GM12872 (cell line): Measurements from ENCODE around the gene CNGB1.

ENCODE experiments used
- CTCF ChIP-seq: IDR thresholded peaks from 3 replicates; pipeline ENCODE4 v1.5.1; 2011; ENCODE audit warnings: low read depth, mild to moderate bottlenecking, low read length, moderate library complexity; ENCODE audit not compliant: insufficient read depth

Gene CNGB1

GRCh38 chr16:57949013-57949412, 21.9 kb downstream of the CNGB1 start:
- TF ChIP-seq CTCF = no peak

GRCh38 chr16:57948027-57948426, 22.9 kb downstream of the CNGB1 start:
- TF ChIP-seq CTCF = no peak

GRCh38 chr16:57947261-57947660, 23.7 kb downstream of the CNGB1 start:
- no peak for TF ChIP-seq CTCF

DNA sequence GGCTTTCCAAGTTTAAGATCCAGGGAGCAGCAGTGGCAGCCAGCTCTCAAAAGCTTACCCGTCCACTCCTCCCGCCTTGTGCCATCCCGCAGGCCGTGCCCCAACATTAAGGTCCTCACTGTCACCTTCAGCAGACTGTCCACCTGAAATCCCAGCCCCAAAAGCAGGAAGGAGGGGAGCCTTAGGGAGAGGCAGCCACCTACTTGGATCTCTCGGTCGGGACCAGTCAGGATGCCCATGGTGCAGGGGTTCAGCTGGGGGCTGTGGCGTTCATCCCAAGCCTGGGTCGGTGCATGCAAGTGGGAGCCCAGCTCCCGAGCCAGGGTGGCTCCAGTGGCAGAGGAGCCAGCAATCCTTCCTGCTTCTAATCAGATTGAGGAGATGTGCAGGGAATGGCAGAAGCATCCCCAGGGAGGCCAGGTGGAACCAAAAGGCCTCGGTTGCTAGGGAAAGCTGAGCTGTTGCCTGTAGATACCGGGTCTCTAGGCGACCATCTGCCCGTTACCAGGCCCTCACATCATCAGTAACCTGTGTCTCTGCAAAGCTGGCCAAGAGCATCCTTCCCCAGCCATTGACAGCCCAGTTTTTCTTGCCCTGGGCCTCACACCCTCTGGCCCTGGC, 24.6 kb downstream of the CNGB1 start:
- no peak for TF ChIP-seq CTCF

DNA sequence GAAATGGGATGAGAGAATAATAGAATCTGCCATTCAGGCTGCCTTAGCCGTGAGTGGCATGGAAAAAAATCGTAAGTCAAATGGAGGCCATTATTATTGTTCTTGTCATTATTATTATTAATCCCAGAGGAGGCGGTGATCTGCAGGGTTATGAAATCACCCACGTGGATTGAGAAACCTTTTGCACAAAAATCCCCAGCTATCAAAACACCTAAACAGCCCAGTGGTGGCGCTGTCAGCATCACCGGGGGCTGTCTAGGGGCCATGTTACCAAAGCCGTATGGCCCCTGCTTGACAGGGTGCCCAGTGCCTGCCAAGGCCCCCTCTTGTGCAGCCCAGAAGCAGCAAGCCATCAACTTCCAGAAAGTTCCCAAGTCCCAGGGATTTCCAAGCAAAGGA, 25.2 kb downstream of the CNGB1 start:
- no peak for TF ChIP-seq CTCF

- TF ChIP-seq CTCF = no peak
These were observed 25.8 kb downstream of the CNGB1 start for GRCh38 chr16:57944970-57945739.

GRCh38 chr16:57941016-57941664, 29.8 kb downstream of the CNGB1 start:
- TF ChIP-seq CTCF = no peak
